Measurements from ENCODE around the gene VPS8. TPM values are rescaled to one million over a fixed set of nuclear protein-coding genes. Genes with fewer than 3 reads are reported as not detected.

VPS8 gene
- total and polyA plus RNA-seq, 9 of the 15 experiments (the other 6 are each of a cell fraction or from before 2014, with no cell fraction given) = 7.2 to 41.0 (median 28.3) TPM

- TF ChIP-seq CHD7 (IDR thresholded peaks at IDR 0.05; ENCODE audit: low read depth, low read length) (no peak), YY1 (IDR thresholded peaks at IDR 0.05; ENCODE audit: borderline replicate concordance in 1 of 3, control insufficient read depth in 1 of 3, extremely low read depth in 1 of 3, insufficient read depth in 3 of 3, insufficient read length in 1 of 3, insufficient replicate concordance in 2 of 3, low read depth in 1 of 3, low read length in 2 of 3) (no peak), SMAD4 (CRISPR knock-in tag; conservative IDR thresholded peaks at IDR 0.05) (0 out of 2 replicates have a peak, but pooled peaks have one; percentile 41), IRF2 (CRISPR knock-in tag; IDR thresholded peaks at IDR 0.05) (no peak), E4F1 (CRISPR knock-in tag; IDR thresholded peaks at IDR 0.05; ENCODE audit: borderline replicate concordance) (no peak), HCFC1 (IDR thresholded peaks at IDR 0.05; ENCODE audit: low read depth, low read length) (no peak), MITF (IDR thresholded peaks at IDR 0.05) (no peak), PHB2 (IDR thresholded peaks at IDR 0.05; ENCODE audit: low read depth) (no peak), ZNF76 (CRISPR knock-in tag; IDR thresholded peaks at IDR 0.05; ENCODE audit: borderline replicate concordance) (no peak), E2F3 (CRISPR knock-in tag; IDR thresholded peaks at IDR 0.05) (no peak), ZNF316 (IDR thresholded peaks at IDR 0.05) (peak; percentile 39; the same call in 1 of the 2 replicates), FUS (optimal IDR thresholded peaks at IDR 0.05; ENCODE audit: low read depth, low read length) (no peak), NFE2 (IDR thresholded peaks at IDR 0.05; ENCODE audit: low read depth) (0 out of 2 replicates have a peak, but pooled peaks have one; percentile 26)
Observed at GRCh38 chr3:184911570-184911969, 99.6 kb downstream of the VPS8 start (continued).

Measured in K562 (cell line).